BE2C (cell line): ENCODE measurements around the gene KCNQ5.

Experiments used
- DNase-seq: peaks from one replicate; pipeline ENCODE4 v3.0.0-alpha.2; 2020
- H3K27me3 ChIP-seq: fragments of 250-450 bp; sonication (Bioruptor Pico); 2 replicates; pipeline ENCODE4 v1.5.1; 2020; ENCODE audit warnings: mild to moderate bottlenecking
- H3K36me3 ChIP-seq: fragments of 250-450 bp; sonication (Bioruptor Pico); 2 replicates; pipeline ENCODE4 v1.5.1; 2020; ENCODE audit warnings: mild to moderate bottlenecking
- H3K4me1 ChIP-seq: fragments of 250-450 bp; sonication (Bioruptor Pico); 2 replicates; pipeline ENCODE4 v1.5.1; 2020
- H3K4me3 ChIP-seq: 2 replicates; pipeline ENCODE4 v1.5.1; 2011; ENCODE audit warnings: low read depth, low read length
- H3K9me3 ChIP-seq: fragments of 250-450 bp; sonication (Bioruptor Pico); 2 replicates; pipeline ENCODE4 v1.5.1; 2020
- CTCF ChIP-seq: IDR thresholded peaks from 2 replicates; pipeline ENCODE4 v1.5.1; 2012; ENCODE audit warnings: mild to moderate bottlenecking, low read depth, low read length

The KCNQ5 gene

GRCh38 chr6:72817208-72817607 lies 195.3 kb downstream of the KCNQ5 start:
- H3K36me3 ChIP-seq: no peaks in the 10 kb centered on the region
- H3K9me3 ChIP-seq: no peaks in the 10 kb centered on the region
- H3K4me1 ChIP-seq: no peaks in the 10 kb centered on the region
- no peak for TF ChIP-seq CTCF
- DNase-seq: no peak
- H3K4me3 ChIP-seq: no peak overlapping the region
- H3K27me3 ChIP-seq: no peaks in the 10 kb centered on the region

- H3K36me3 ChIP-seq: no peaks in the 10 kb centered on the region
- no peaks in the 10 kb centered on the region for H3K27me3 ChIP-seq
- DNase-seq: no peak
- no peaks in the 10 kb centered on the region for H3K4me1 ChIP-seq
- no peak overlapping the region for H3K4me3 ChIP-seq
- TF ChIP-seq CTCF: no peak
- H3K9me3 ChIP-seq: no peaks in the 10 kb centered on the region
Measured at GRCh38 chr6:72819609-72820008, 197.7 kb downstream of the KCNQ5 start.

- no peaks in the 10 kb centered on the region for H3K27me3 ChIP-seq
Measured at GRCh38 chr6:72820153-72820552, 198.3 kb downstream of the KCNQ5 start.

GRCh38 chr6:72820906-72821305 lies 199.0 kb downstream of the KCNQ5 start:
- Histone ChIP-seq H3K9me3 (no peaks in the 10 kb centered on the region), H3K27me3 (no peaks in the 10 kb centered on the region), H3K36me3 (no peaks in the 10 kb centered on the region), H3K4me1 (no peaks in the 10 kb centered on the region), H3K4me3 (no peak overlapping the region)
- no peak for DNase-seq
- TF ChIP-seq CTCF: no peak

More at GRCh38 chr6:72820153-72820552, 198.3 kb downstream of the KCNQ5 start:
- Histone ChIP-seq H3K36me3 (no peaks in the 10 kb centered on the region), H3K4me1 (no peaks in the 10 kb centered on the region), H3K9me3 (no peaks in the 10 kb centered on the region), H3K4me3 (no peak overlapping the region)
- no peak for TF ChIP-seq CTCF
- DNase-seq: no peak

GRCh38 chr6:72822023-72822422 lies 200.2 kb downstream of the KCNQ5 start:
- H3K4me3 ChIP-seq: no peak overlapping the region
- H3K36me3 ChIP-seq: no peaks in the 10 kb centered on the region
- no peaks in the 10 kb centered on the region for H3K27me3 ChIP-seq

GRCh38 chr6:72822691-72823090 lies 200.8 kb downstream of the KCNQ5 start:
- Histone ChIP-seq H3K4me1 (no peaks in the 10 kb centered on the region), H3K9me3 (no peaks in the 10 kb centered on the region), H3K36me3 (no peaks in the 10 kb centered on the region), H3K27me3 (no peaks in the 10 kb centered on the region), H3K4me3 (no peak overlapping the region)
- no peak for TF ChIP-seq CTCF
- no peak for DNase-seq

More at GRCh38 chr6:72822023-72822422, 200.2 kb downstream of the KCNQ5 start:
- TF ChIP-seq CTCF: no peak
- Histone ChIP-seq H3K4me1 (no peaks in the 10 kb centered on the region), H3K9me3 (no peaks in the 10 kb centered on the region)
- no peak for DNase-seq
